ENCODE measurements around the gene RASGRF2.

Gene RASGRF2

DNA sequence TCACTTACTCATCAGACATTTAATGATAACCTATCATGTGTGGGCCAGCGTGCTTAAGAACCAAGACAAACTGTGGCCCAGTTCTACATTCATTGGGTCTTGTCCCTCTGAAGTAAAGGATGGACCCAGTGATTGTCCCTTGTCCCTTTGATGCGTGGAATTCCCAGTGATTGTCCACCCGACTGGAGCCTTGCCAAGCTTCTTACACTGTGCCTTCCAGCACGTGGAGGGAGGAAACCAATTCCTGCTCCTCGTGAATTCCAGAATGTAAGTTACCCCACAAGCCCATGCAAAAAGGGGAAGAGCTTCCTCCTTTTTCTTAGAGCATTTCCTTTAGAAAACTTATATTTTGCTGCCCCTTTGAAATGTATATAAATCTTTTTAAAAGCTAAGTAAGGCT, 280.8 kb downstream of the RASGRF2 start:
- TF ChIP-seq, protein P1, sequence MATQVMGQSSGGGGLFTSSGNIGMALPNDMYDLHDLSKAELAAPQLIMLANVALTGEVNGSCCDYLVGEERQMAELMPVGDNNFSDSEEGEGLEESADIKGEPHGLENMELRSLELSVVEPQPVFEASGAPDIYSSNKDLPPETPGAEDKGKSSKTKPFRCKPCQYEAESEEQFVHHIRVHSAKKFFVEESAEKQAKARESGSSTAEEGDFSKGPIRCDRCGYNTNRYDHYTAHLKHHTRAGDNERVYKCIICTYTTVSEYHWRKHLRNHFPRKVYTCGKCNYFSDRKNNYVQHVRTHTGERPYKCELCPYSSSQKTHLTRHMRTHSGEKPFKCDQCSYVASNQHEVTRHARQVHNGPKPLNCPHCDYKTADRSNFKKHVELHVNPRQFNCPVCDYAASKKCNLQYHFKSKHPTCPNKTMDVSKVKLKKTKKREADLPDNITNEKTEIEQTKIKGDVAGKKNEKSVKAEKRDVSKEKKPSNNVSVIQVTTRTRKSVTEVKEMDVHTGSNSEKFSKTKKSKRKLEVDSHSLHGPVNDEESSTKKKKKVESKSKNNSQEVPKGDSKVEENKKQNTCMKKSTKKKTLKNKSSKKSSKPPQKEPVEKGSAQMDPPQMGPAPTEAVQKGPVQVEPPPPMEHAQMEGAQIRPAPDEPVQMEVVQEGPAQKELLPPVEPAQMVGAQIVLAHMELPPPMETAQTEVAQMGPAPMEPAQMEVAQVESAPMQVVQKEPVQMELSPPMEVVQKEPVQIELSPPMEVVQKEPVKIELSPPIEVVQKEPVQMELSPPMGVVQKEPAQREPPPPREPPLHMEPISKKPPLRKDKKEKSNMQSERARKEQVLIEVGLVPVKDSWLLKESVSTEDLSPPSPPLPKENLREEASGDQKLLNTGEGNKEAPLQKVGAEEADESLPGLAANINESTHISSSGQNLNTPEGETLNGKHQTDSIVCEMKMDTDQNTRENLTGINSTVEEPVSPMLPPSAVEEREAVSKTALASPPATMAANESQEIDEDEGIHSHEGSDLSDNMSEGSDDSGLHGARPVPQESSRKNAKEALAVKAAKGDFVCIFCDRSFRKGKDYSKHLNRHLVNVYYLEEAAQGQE (IDR thresholded peaks at IDR 0.05; ENCODE audit: insufficient replicate concordance, low read depth), result no peak
- no peak for TF ChIP-seq GABPA (IDR thresholded peaks at IDR 0.05; ENCODE audit: low read depth)
- no peak for TF ChIP-seq SPI1 (IDR thresholded peaks at IDR 0.05; ENCODE audit: borderline replicate concordance, low read depth)
- H3K27ac ChIP-seq (replicated peaks), result no peak overlapping the region
- no peak for DNase-seq (ENCODE audit: low read depth in 1 of 2, low spot score in 1 of 2)
- H3K27me3 ChIP-seq (ENCODE audit: insufficient read depth, poor library complexity, severe bottlenecking), result no peaks in the 10 kb centered on the region
- H3K4me3 ChIP-seq (replicated peaks; ENCODE audit: insufficient read depth, low read length), result no peak overlapping the region

DNA sequence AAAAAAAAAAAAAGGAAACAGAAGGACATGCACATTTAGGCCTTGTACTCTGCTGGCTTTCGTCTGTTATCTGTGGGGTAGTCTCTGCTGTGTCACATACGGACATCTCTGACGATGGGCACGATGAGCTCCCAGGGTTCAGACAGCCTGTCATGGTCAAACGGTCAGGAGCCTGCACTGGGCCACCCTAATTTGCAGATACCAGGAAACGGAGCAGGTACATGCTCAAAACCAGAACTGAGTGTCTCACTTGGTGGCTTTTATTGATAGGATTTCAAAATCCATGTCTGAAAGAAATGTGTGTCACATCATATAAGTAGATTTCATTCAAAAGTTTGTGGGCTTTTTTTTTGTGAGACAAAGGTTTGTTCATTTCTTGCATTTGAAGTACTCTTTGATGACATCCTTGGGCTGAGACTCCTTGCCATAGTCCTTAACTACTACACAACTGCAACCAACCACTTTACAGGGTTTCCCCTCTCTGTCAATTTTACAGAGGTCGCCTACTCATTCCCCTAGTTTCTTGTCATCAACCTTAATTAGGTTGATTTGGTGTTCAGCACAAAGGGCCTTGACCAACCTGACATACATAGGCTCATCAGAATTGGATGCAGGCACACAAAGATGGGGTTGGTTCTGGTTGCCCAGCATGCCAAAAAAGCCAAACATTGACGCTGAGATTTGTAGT, 281.9 kb downstream of the RASGRF2 start:
- no peaks in the 10 kb centered on the region for H3K27me3 ChIP-seq (ENCODE audit: insufficient read depth, poor library complexity, severe bottlenecking)
- no peak for DNase-seq (ENCODE audit: low read depth in 1 of 2, low spot score in 1 of 2)
- H3K4me3 ChIP-seq (replicated peaks; ENCODE audit: insufficient read depth, low read length), result no peak overlapping the region

DNA sequence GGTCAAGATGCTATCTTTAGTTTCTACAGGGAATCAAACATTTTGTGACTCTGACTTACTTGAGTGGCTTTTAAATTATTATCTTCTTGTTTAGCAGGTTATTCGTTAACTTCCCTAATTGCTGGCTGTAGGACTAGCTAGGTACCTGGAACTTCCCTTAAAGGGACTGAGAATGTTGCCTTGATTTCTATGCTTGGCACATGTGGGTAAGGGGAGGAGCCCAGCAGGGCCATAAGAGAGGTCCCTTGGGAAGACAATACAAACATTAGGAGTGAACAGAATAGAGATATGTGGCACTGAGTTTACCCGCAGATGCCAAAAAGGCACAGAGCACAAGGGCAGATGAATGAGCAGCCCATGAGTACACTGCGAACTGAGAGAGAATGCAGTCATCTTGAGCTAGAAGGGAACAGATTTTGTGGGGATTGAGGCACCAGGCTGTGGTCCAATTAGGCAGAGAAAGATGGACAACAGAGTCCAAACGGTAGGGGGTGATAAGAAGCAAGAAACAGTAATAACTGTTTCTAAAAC, 282.8 kb downstream of the RASGRF2 start:
- no peak overlapping the region for H3K4me3 ChIP-seq (replicated peaks; ENCODE audit: insufficient read depth, low read length)
- no peaks in the 10 kb centered on the region for H3K27me3 ChIP-seq (ENCODE audit: insufficient read depth, poor library complexity, severe bottlenecking)
- DNase-seq (ENCODE audit: low read depth in 1 of 2, low spot score in 1 of 2), result no peak
- H3K27ac ChIP-seq (replicated peaks), result no peak overlapping the region
- TF ChIP-seq SPI1 (IDR thresholded peaks at IDR 0.05; ENCODE audit: borderline replicate concordance, low read depth) (no peak), GABPA (IDR thresholded peaks at IDR 0.05; ENCODE audit: low read depth) (no peak), POLR2AphosphoS5 (IDR thresholded peaks at IDR 0.05; ENCODE audit: low read depth) (no peak)
- TF ChIP-seq, protein P1 (IDR thresholded peaks at IDR 0.05; ENCODE audit: insufficient replicate concordance, low read depth), result no peak
- TF ChIP-seq, protein P2, sequence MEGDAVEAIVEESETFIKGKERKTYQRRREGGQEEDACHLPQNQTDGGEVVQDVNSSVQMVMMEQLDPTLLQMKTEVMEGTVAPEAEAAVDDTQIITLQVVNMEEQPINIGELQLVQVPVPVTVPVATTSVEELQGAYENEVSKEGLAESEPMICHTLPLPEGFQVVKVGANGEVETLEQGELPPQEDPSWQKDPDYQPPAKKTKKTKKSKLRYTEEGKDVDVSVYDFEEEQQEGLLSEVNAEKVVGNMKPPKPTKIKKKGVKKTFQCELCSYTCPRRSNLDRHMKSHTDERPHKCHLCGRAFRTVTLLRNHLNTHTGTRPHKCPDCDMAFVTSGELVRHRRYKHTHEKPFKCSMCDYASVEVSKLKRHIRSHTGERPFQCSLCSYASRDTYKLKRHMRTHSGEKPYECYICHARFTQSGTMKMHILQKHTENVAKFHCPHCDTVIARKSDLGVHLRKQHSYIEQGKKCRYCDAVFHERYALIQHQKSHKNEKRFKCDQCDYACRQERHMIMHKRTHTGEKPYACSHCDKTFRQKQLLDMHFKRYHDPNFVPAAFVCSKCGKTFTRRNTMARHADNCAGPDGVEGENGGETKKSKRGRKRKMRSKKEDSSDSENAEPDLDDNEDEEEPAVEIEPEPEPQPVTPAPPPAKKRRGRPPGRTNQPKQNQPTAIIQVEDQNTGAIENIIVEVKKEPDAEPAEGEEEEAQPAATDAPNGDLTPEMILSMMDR (IDR thresholded peaks at IDR 0.05; ENCODE audit: insufficient read depth, low read length), result no peak

More for the DNA sequence above, 281.9 kb downstream of the RASGRF2 start:
- TF ChIP-seq GABPA (IDR thresholded peaks at IDR 0.05; ENCODE audit: low read depth) (no peak), SPI1 (IDR thresholded peaks at IDR 0.05; ENCODE audit: borderline replicate concordance, low read depth) (no peak), POLR2AphosphoS5 (IDR thresholded peaks at IDR 0.05; ENCODE audit: low read depth) (no peak)
- TF ChIP-seq, protein P2 (IDR thresholded peaks at IDR 0.05; ENCODE audit: insufficient read depth, low read length), result no peak
- TF ChIP-seq, protein P1 (IDR thresholded peaks at IDR 0.05; ENCODE audit: insufficient replicate concordance, low read depth), result no peak
- no peak overlapping the region for H3K27ac ChIP-seq (replicated peaks)
